Kidney capillary endothelial cell (primary cell): ENCODE results near the gene HS2ST1.
"Not testable (repeated sequence)": the region's sequence is repeated elsewhere in the genome, so short reads cannot be mapped to it uniquely, and the experiment has no call there.

ENCODE experiments used
- DNase-seq: peaks from one replicate; pipeline ENCODE4 v3.0.0-alpha.2; 2018; ENCODE audit warnings: low spot score

HS2ST1 gene

DNA sequence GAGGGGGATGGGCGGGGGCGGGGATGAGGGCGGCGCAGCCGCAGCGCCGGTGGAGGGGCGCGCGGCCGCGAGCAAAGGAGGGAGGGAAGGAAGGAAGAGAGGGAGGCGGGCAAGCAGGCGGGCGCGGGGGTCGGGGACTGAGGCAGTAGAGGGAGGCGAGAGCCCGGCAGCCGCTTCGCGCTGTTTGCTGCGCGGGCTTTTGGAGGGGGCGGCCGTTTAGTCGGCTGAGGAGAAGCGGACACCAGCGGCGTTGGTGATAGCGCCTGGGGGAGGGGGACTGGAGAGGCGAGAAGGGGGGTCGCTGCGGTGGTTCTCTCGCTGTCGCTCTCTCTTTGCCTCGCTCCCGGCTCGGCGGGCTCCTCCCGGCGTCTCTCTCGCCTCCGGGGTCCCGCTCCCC lies at the start of gene HS2ST1:
TSS of gene HS2ST1 (plus strand) at position 35 of the 397 bp plus-strand sequence.
- no peak for DNase-seq

DNA sequence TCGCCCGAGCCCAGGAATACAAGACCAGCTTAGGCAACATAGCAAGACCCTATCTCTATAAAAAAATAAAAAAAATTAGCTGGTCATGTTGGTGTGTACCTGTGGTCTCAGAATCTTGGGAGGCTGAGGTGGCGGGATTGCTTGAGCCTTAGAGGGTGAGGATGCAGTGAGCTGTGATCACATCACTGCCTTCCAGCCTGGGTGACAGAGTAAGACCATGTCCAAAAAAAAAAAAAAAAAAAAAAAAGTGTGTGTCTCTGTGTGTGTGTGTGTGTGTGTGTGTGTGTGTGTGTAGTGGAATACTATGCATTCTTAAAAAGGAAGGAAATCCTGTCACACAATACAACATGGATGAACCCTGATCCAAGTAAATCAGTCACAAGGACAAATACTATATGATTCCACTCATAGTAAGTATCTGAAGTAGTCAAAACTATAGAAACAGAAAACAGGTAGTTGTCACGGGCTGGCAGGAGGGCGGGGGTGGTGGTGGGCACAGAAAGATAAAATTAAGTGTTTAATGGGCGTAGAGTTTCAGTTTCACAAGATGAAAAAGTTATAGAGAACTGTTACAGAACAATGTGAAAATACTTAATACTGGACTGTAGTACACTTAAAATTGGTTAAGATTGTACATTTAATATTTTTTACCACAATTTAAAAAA lies 48.3 kb upstream of the HS2ST1 start:
- DNase-seq, result no peak

DNA sequence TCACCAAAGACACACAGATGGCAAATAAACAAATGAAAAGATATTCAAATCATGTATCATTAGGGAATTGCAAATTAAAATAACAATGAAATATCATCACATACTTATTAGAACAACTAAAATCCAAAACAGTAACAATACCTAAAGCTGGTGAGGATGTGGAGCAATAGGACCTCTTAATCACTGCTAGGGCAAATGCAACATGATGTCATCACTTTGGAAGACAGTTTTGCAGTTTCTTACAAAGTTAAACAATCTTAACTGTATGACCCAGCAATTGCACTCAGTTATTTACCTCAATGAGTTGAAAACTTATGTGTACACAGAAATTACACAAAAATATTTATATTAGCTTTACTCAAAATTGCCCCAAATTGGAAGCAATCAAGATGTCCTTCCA lies 47.8 kb upstream of the HS2ST1 start:
- DNase-seq, result no peak

DNA sequence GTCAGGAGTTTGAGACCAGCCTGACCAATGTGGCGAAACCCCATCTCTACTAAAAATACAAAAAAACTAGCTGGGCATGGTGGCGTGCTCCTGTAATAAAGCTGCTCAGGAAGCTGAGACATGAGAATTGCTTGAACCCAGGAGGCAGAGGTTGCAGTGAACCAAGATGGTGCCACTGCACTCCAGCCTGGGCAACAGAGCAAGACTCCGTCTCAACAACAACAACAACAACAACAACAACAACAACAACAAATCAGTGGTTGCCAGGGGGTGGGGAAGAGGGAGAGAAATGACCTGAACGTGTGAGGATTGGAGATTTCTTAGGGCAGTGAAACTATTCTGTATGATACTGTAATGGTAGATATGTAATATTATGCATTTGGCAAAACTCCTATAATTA lies 47.2 kb upstream of the HS2ST1 start:
- not testable (repeated sequence) for DNase-seq

DNA sequence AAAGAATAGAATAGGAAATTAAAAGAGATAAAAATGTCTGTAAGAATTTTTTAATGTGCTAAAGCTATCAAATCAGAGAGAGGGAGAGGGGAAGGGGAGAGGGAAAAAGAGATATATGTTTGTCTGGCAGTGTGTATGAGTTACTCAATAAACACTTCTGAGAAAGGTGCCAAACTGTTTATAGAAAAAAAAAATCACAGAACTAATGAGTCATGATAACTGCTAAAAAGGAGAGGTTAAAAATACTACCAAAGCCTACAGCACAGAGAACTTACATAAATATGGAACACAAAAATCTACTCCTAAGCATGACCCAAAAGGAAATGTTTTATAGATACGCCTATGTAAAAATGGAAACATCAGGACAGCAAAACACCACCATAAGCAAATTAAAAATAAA lies 46.0 kb upstream of the HS2ST1 start:
- DNase-seq, result peak; percentile 21

DNA sequence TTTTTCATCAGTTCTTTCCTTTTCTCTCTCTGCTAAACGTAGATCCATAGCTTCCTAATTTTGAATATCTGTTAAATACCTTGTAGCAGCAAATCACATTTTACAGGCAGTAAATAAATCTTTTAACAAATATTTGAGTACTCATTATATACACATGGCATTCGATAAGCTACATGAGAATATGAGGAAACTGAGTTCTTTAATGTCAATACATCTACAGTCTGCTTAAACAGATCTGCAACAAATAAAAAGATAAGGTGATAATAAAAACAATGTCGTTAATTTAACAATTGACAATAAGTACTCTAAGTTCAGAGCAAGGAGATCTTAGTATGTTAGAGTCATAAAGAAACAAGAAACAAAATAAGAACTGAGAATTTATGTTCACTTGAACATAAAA lies 43.4 kb upstream of the HS2ST1 start:
- no peak for DNase-seq

DNA sequence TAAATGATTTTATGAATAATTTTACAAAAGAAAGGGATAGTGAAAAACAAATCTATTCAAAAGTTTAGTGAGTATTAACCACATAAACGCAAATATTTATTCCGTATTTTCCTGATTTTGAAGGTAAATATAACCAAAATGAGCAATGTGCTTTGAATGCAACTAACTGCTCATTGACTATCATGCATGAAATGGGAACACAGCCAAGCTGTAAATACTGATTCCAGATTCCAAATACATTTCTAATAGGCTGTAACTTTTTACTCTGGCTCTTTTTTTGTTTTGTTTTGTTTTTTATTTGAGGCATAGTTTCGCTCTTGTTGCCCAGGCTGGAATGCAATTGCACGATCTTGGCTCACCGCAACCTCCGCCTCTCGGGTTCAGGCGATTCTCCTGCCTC lies 42.3 kb upstream of the HS2ST1 start:
- DNase-seq, result no peak

DNA sequence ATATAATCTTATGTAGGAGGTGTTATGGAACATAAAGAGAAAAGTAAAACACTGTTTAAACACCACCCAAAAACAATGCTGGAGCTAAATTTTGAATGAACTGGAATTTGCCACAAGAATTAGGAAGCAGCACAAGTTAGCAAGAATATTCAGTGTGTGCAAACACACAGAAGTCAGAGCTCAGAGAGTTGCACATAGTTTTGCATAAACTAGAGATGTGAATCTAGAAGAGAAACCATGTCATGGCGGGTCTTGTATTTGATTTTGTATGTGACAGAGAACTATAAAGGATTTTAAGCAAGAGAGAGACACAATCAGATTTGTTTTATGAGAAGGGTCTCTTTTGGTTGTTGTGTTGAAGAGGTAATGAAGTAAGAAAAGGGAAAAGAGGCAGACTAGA lies 38.7 kb upstream of the HS2ST1 start:
- no peak for DNase-seq

DNA sequence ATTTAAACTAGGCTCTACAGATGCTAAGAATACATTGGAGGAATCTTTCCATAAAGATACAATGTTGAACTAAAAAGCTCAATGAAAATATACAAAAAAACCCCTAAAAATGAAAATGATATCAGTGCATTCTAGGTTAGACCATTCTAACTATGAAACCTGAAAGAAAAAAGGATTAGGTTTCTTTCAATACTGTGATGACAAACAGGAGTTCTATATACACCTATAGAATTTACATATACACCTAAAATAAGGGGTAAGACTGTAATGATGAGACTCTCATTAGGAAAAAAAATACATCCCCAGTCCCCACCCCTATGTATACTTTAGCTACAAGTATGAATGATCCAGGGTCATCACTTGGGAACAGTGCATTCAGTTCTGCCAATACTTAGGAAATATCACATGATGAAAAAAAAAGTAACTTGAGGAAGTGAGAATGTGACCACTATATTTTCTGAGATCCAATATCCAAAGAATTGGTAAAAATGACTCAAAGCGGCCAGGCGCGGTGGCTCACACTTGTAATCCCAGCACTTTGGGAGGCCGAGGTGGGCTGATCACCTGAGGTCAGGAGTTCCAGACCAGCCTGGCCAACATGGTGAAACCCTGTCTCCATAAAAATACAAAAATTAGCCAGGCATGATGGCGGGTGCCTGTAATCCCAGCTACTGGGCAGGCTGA lies 26.8 kb upstream of the HS2ST1 start:
- DNase-seq, result no peak

DNA sequence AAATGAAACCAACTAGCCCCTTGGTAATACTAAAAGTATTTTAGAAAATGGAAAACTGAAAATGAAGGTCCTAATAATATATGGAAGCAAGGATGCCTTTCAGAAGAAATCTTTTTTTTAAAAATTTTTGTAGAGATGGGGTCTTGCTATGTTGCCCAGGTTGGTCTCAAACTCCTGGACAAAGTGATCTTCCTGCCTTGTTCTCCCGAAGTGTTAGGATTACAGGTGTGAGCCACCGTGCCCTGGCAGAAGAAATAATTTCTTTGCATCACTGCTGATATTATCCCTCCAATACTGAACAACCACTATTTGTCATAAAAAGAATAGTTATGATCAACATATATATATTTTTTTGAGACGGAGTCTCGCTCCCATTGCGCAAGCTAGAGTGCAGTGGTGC lies 26.1 kb upstream of the HS2ST1 start:
- DNase-seq, result no peak

DNA sequence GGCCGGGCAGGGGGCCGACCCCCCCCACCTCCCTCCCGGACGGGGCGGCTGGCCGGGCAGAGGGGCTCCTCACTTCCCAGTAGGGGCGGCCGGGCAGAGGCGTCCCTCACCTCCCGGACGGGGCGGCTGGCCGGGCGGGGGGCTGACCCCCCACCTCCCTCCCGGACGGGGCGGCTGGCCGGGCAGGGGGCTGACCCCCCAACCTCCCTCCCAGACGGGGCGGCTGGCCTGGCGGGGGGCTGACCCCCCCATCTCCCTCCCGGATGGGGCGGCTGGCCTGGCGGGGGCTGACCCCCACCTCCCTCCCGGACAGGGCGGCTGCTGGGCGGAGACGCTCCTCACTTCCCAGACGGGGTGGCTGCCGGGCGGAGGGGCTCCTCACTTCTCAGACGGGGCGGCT lies 15.0 kb upstream of the HS2ST1 start:
- not testable (repeated sequence) for DNase-seq

DNA sequence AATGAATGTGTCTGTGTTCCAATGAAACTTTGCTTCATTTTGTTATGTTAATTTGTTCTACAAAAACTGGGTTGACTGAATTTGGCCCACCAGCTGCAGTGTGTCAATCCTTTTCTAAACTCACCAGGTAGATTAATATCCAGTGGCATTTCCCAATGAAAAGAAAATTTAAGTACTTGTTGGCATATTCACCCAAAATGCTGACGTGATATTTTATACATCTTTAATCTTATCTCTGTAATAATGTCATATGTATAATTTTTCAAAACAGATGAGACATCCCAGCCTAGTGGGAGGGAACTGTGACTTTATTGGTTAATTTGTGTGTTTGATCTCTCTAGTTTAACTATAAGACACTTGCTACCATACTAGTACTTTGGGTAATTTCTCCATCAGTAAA lies 8.6 kb upstream of the HS2ST1 start:
- DNase-seq, result no peak

DNA sequence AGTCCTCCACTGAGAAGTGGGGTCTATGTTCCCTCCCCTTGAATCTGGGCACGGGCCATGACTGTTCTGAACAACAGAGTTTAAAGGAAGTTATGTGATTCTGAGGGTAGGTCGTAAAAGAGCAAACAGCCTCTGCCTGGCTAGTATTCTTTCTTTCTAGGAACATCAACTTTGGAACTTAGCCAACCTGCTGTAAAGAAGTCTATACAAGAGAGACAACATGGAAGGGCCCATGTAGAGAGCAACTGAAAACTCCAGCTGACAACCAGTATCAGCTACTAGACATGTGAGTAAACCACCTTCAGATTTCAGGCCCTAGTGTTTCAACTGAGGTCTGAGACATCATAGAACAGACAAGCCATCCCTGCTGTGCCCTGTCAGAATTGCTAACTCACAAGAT lies 8.0 kb upstream of the HS2ST1 start:
- no peak for DNase-seq

DNA sequence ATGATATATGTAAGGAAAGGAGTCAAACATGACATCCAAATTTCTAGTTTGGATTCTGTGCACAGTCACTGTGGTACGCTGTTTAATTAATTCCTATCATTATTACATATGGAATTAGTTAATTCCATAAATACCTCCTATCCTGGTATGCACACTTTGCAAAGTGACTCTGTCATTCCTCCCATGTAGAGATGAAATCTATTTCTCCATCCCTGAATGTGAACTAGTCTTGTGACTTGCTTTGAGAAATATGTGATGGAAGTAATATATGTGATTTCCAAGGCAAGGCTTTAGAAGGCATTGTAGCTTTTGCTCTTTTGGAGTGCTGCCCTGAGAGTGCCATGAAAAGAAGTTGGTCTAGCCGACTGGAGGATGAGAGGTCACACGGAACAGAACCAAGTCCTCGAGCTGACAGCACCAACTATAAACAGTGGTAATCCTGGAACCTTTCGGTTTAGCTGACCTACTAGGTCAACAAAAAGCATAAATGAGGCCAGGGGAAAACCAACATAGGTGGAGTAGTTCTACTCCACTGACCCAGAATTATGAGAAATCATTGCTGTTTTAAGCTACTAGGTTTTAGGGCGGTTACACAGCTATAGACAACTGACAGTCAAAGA lies 2.0 kb upstream of the HS2ST1 start:
- no peak for DNase-seq

DNA sequence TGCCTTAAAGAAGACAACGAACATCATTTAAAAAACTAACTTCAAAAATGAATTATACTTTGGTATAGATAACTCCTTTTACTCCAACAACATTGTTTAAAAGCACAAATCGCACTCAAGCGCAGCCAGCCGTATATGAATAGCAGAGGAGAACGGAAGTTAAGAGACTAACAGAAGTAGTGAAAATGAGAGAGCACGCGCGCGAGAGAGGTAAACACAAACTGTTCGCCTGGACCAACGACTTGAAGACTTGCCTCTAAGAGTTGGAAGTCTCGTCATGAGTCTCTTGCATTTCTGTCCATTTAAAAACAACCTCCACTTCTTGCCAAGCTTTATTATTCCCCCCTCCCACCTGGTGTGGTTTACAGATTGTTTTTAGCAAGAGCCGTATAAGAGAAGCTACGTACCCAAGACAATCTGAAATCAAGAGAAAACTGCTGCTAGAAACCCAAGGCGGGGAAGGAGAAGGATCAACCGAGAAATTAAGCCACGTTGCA lies 988 bp upstream of the HS2ST1 start:
- DNase-seq, result peak; percentile 30

DNA sequence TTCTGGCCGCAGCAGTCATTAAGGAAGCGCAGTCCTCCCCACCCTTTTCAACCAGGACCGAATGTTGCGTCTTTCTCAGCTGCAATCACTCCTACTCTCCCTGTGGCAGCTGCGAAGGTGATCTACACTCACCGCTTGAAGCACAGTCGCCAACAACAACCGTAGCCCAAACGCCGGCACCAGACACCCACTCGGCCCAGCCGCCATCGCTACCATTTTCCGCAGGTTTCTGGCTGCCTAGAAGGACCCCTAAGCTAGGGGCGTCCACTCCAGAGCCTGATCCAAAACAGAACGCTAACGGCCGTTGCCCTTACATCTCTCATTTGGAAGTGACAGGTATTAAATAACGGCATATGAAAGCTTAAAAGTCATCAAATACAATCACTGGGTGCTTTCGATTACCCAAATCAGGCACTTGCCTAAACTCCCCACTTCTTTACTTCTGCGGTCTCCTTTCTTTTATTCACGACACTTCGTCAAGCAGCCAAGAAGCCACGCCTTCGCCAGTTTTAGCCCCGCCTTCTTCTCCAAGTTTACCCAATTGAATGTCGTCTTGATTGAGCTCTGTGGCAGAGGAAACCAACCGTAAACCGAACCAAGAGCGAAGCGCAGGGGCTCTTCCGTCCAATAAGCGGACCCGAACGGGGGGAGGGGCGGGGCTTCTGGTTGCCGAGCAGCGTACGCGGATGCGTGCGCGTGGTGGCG lies 387 bp upstream of the HS2ST1 start, which contains the start of gene SELENOF:
TSS of gene SELENOF (minus strand) at position 231 of the 705 bp plus-strand sequence. CDS start at position 216, 15 bp downstream.
- peak; percentile 100 for DNase-seq

DNA sequence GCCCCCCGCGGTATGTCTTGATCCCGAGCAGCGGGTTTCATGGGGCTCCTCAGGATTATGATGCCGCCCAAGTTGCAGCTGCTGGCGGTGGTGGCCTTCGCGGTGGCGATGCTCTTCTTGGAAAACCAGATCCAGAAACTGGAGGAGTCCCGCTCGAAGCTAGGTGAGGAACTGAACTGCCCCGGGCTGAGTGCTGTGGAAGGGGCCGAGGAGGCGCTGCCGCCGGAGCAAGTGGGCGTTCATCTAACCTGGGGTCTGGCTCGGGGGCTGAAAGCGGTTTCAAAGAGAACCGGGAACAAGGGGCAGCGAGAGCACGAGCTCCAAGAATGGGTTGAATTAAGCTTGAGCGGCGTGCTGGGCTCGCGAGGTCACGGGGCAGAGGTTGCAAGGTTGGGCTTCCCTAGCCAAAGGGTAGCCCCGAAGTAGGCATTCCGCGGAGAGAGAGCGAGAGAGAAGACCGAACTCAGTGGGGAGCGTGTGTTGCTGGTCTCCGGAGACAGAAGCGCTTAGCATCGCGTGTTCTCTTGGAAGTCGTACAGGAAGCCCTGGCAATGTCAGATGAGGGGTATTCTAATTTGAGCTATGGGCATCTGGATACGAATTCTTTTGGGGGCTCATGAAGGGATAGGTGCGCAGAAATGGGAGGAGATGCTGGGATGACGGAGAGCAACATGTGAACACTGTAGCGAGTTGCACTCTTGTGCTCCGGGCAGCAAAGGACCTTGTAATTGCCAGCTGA lies 732 bp downstream of the HS2ST1 start:
- peak; percentile 63 for DNase-seq

DNA sequence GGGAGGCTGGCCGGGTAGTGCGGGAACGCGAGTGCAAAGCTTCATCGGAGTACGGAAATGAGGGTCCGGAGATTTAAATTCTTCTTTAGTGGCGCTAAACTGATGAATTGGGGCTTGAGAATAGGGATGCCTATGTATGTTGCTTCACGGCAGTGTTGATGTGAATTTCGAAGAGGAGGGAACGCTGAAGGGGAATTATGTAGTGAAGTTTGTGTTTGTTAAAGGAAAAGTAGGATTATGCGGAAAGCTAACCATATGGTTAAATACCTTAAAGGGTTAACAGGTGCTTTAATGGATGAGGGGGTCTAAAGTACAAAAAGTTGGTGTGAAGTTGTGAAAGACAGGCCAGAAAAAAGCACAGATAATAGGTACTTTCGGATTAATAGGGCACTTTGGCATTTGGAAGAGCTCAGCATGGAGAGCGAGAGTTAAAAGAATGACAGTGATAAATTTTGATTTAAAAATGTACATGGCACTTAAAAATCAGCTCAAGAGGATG lies 1.4 kb downstream of the HS2ST1 start:
- DNase-seq, result peak; percentile 5

DNA sequence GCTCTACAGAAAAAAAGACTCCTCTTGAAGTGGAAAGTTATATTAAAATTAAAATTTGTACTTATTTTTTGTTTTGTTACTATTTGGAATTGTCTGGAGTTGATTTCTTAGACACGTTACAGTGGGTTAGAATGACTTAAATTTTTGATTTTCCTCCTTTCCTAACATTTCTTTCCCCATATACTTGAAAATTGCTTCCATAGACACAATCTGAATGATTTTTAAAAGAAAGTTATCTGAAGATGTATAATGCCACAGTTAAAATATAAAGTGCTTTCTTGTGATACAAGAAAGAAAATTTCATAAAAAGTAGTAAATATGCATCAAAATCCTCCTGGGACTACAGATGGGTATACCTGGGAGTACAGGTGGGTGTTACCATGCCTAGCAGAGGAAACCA lies 2.3 kb downstream of the HS2ST1 start:
- no peak for DNase-seq

DNA sequence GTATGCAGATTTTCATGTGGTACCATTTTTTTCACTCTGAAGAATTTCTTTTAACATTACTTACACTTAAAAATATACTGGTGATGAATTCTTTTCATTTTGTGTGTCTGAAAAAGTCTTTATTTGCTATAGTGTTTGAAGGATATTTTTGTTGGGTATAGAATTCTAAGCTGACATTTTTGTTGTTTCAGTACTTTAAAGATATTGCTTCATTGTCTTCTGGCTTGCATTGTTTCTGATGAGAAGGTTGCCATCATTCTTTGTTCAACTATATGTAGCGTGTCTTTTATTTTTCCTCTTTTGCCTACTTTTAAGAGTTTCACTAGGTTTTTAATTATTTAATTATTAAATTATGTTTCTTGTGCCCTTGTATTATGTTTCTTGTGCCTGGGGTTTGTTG lies 8.0 kb downstream of the HS2ST1 start:
- DNase-seq, result no peak

DNA sequence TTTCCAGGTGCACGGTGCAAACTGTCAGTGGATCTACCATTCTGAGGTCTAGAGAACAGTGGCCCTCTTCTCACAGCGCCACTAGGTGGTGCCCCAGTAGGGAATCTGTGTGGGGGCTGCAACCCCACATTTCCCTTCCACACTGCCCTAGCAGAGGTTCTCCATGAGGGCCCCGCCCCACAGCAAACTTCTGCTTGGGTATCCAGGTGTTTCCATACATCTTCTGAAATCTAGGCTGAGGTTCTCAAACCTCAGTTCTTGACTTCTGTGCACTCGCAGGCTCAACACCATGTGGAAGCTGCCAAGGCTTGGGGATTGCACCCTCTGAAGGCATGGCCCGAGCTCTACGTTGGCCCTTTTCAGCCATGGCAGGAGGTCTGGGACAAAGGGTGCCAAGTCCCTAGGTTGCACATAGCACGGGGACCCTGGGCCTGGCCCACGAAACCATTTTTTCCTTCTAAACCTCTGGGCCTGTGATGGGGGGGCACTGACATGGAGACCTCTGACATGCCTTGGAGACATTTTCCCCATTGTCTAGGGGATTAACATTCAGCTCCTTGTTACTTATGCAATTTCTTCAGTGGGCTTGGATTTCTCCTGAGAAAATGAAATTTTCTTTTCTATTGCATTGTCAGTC lies 10.0 kb downstream of the HS2ST1 start:
- DNase-seq, result no peak
